ENCODE measurements around the gene TOP2B.
A peak's percentile ranks its signal among the peaks of the same experiment; 100 is the strongest.

Gene TOP2B

GRCh38 chr3:25618028-25618427, 46.7 kb downstream of the TOP2B start:
- no peak overlapping the region for H3K27ac Mint-ChIP-seq
- no peaks in the 10 kb centered on the region for H3K4me1 Mint-ChIP-seq (ENCODE audit: low read depth)
- H3K4me3 Mint-ChIP-seq: no peak overlapping the region
- no peaks in the 10 kb centered on the region for H3K27me3 Mint-ChIP-seq (ENCODE audit: low read depth)
- no peaks in the 10 kb centered on the region for H3K9me3 Mint-ChIP-seq
- peaks cover 44% of the 10 kb centered on the region for H3K36me3 Mint-ChIP-seq (ENCODE audit: low read depth)

DNA sequence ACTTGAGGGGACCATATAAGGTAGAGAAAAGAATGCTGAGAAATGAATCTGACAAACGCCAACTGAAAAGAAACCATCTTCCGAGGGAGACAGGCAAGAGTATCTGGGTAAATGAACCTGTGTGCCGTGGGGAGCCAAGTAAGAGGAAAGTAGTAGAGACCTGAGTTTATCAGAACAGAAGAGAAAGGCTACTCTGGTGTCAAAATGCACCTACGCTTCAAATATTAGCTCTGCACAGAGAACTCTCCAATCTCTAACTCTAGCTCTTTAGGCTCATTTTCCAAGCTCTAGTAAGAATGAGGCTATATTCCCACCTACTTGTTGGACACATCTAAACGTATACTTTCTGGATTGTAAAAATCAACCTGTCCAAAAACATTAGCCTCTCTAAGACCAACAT, 53.5 kb downstream of the TOP2B start:
- H3K27me3 Mint-ChIP-seq (ENCODE audit: low read depth): no peaks in the 10 kb centered on the region
- peaks cover 13% of the 10 kb centered on the region for H3K4me1 Mint-ChIP-seq (ENCODE audit: low read depth)
- no peak overlapping the region for H3K4me3 Mint-ChIP-seq
- H3K9me3 Mint-ChIP-seq: no peaks in the 10 kb centered on the region
- peaks cover 54% of the 10 kb centered on the region for H3K36me3 Mint-ChIP-seq (ENCODE audit: low read depth)
- H3K27ac Mint-ChIP-seq: no peak overlapping the region

DNA sequence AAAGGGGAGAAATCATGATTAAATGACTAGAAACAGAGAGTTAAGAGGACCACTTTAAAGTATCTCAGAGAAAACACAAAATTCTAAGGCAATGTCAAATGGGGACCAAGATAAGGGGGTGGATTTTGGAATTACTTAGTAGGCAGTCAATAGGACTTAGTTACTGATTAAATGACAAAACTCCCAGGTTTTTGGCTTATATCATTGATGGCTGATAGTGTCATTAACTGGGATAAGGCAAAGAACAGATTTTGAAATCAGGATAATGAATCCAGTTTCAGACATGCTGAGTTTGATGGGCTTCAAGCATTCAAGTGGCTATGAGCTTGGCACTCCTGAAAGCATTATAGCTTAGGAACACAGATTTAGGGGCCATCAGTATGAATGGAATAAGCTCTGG, 53.9 kb downstream of the TOP2B start:
- no peaks in the 10 kb centered on the region for H3K27me3 Mint-ChIP-seq (ENCODE audit: low read depth)
- no peaks in the 10 kb centered on the region for H3K9me3 Mint-ChIP-seq
- H3K27ac Mint-ChIP-seq: no peak overlapping the region
- H3K4me1 Mint-ChIP-seq (ENCODE audit: low read depth): peaks cover 13% of the 10 kb centered on the region
- H3K4me3 Mint-ChIP-seq: no peak overlapping the region
- H3K36me3 Mint-ChIP-seq (ENCODE audit: low read depth): peaks cover 56% of the 10 kb centered on the region

DNA sequence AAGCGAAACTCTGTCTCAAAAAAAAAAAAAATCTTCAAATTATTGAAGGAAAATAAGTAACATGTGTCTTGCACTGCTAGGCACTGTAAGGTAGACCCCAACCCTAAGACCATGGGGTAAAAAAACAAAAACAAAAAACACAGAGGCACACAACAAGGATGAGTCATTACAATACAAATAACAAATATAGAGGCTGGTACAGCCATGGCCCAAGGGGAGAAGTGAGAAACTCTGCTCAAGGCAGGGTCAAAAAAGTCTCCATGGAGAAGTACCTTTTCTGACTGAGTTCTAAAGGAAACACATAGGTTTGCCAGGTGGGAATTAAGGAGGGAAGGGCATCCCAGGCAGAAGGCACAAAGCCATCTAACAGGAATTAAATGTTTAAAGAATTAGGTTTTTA, 54.5 kb downstream of the TOP2B start:
- H3K27ac Mint-ChIP-seq: peak overlapping the region; percentile 75
- H3K36me3 Mint-ChIP-seq (ENCODE audit: low read depth): peaks cover 57% of the 10 kb centered on the region
- H3K4me3 Mint-ChIP-seq: no peak overlapping the region
- no peaks in the 10 kb centered on the region for H3K27me3 Mint-ChIP-seq (ENCODE audit: low read depth)
- no peaks in the 10 kb centered on the region for H3K9me3 Mint-ChIP-seq
- peaks cover 13% of the 10 kb centered on the region for H3K4me1 Mint-ChIP-seq (ENCODE audit: low read depth)

DNA sequence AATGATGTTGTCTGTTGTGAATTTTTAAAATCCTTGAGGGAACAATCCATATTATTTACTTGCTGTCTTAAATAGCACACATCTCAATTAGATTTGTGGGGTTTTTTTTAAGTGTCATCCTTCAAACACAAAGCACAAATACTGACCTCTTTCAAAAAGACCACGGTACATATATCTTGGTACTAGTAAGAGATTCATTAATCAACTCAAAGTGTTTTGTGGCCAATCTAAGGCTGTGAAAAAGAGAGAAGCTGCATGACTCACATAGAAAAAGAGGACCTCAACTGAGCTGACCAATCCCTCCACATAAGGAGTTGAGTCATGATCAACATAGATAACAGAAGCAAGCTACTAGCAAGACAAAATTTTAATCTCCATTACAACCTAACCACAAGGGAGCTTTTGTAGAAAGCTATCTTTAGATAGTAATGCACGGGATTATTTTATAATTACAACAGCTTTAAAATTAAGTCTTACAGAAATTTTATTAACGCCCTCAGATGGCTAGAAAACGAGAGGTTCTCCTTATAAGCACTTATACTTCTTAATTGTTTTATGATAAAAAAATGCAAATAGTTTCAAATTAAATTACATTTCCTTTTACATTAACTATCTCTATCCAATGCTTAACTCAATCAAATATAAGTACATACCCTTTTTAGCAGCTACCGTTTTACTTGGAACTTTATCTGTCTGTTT, 60.5 kb downstream of the TOP2B start:
- Mint-ChIP-seq H3K4me3 (no peak overlapping the region), H3K4me1 (ENCODE audit: low read depth) (peaks cover 5% of the 10 kb centered on the region), H3K27me3 (ENCODE audit: low read depth) (no peaks in the 10 kb centered on the region), H3K9me3 (no peaks in the 10 kb centered on the region), H3K36me3 (ENCODE audit: low read depth) (peaks cover 53% of the 10 kb centered on the region), H3K27ac (no peak overlapping the region)

GRCh38 chr3:25603703-25604102, 61.0 kb downstream of the TOP2B start:
- Mint-ChIP-seq H3K27ac (no peak overlapping the region), H3K9me3 (no peaks in the 10 kb centered on the region), H3K36me3 (ENCODE audit: low read depth) (peaks cover 54% of the 10 kb centered on the region), H3K4me1 (ENCODE audit: low read depth) (peaks cover 5% of the 10 kb centered on the region), H3K4me3 (no peak overlapping the region), H3K27me3 (ENCODE audit: low read depth) (no peaks in the 10 kb centered on the region)

DNA sequence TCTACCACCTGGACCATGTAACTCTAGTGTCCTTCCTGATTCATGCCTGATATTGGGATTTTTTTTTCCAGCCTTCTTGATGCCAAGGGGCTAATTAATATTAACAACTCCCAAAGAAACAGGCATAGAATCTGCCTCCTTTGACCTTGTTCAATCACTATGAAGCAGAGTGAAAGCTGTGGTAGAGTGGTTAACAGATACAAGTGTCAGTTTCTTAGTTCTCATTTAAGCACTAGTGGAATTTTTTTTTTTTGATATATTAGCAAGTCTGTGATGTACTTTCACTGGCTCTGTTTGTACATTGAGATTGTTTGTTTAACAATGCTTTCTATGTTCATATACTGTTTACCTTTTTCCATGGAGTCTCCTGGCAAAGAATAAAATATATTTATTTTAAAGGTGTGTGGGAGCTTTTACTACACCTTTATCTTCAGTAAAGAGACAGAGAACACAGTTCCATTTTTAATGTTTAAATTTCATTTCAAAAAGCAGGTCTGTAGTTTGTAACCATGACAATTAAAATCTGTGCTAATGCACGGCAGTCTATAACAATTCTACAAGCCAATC, 67.1 kb downstream of the TOP2B start:
- Mint-ChIP-seq H3K9me3 (no peaks in the 10 kb centered on the region), H3K4me3 (no peak overlapping the region), H3K27me3 (ENCODE audit: low read depth) (no peaks in the 10 kb centered on the region), H3K4me1 (ENCODE audit: low read depth) (peaks cover 2% of the 10 kb centered on the region), H3K27ac (no peak overlapping the region), H3K36me3 (ENCODE audit: low read depth) (peaks cover 32% of the 10 kb centered on the region)

- no peaks in the 10 kb centered on the region for H3K9me3 Mint-ChIP-seq
- no peaks in the 10 kb centered on the region for H3K4me1 Mint-ChIP-seq (ENCODE audit: low read depth)
- H3K4me3 Mint-ChIP-seq: no peak overlapping the region
- peaks cover 14% of the 10 kb centered on the region for H3K36me3 Mint-ChIP-seq (ENCODE audit: low read depth)
- H3K27ac Mint-ChIP-seq: no peak overlapping the region
- no peaks in the 10 kb centered on the region for H3K27me3 Mint-ChIP-seq (ENCODE audit: low read depth)
Measured at GRCh38 chr3:25594007-25594502, 70.7 kb downstream of the TOP2B start.

GRCh38 chr3:25593001-25593400, 71.7 kb downstream of the TOP2B start:
- H3K4me3 Mint-ChIP-seq: no peak overlapping the region
- H3K36me3 Mint-ChIP-seq (ENCODE audit: low read depth): peaks cover 10% of the 10 kb centered on the region
- H3K9me3 Mint-ChIP-seq: no peaks in the 10 kb centered on the region
- peaks cover 2% of the 10 kb centered on the region for H3K4me1 Mint-ChIP-seq (ENCODE audit: low read depth)
- no peaks in the 10 kb centered on the region for H3K27me3 Mint-ChIP-seq (ENCODE audit: low read depth)
- H3K27ac Mint-ChIP-seq: no peak overlapping the region

DNA sequence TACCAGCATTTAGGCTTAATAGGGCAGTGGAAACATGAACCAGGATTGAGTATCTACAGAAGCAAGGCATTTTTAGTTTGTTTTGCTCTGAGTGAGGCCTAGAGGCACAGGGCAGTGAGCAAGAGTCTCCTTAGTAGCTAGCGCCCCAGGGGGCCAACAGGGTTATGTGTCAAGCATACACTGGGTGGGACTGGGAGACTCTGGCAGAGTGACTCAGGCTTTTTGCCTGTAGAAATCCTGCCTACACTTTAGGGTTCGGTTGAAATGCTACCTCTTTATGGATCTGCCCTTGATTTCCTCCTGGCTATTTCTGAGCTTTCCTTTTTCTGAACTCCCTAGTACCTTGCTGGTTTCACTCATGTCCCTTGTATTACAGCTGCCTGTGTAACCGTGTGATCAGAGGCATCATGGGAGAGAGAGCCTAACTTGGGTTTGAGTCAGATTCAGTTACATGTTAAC, 72.2 kb downstream of the TOP2B start:
- no peak overlapping the region for H3K4me3 Mint-ChIP-seq
- peaks cover 2% of the 10 kb centered on the region for H3K4me1 Mint-ChIP-seq (ENCODE audit: low read depth)
- H3K27ac Mint-ChIP-seq: no peak overlapping the region
- H3K36me3 Mint-ChIP-seq (ENCODE audit: low read depth): peaks cover 7% of the 10 kb centered on the region
- no peaks in the 10 kb centered on the region for H3K9me3 Mint-ChIP-seq
- no peaks in the 10 kb centered on the region for H3K27me3 Mint-ChIP-seq (ENCODE audit: low read depth)

- Mint-ChIP-seq H3K27ac (no peak overlapping the region), H3K4me3 (no peak overlapping the region)
Measured at GRCh38 chr3:25589783-25590258, 74.9 kb downstream of the TOP2B start.

GRCh38 chr3:25589104-25589782, 75.5 kb downstream of the TOP2B start:
- Mint-ChIP-seq H3K27me3 (ENCODE audit: low read depth) (no peaks in the 10 kb centered on the region), H3K27ac (no peak overlapping the region), H3K4me1 (ENCODE audit: low read depth) (peaks cover 2% of the 10 kb centered on the region), H3K36me3 (ENCODE audit: low read depth) (no peaks in the 10 kb centered on the region), H3K9me3 (no peaks in the 10 kb centered on the region), H3K4me3 (no peak overlapping the region)

More at GRCh38 chr3:25589783-25590258, 74.9 kb downstream of the TOP2B start:
- Mint-ChIP-seq H3K36me3 (ENCODE audit: low read depth) (no peaks in the 10 kb centered on the region), H3K4me1 (ENCODE audit: low read depth) (peaks cover 2% of the 10 kb centered on the region), H3K9me3 (no peaks in the 10 kb centered on the region), H3K27me3 (ENCODE audit: low read depth) (no peaks in the 10 kb centered on the region)

DNA sequence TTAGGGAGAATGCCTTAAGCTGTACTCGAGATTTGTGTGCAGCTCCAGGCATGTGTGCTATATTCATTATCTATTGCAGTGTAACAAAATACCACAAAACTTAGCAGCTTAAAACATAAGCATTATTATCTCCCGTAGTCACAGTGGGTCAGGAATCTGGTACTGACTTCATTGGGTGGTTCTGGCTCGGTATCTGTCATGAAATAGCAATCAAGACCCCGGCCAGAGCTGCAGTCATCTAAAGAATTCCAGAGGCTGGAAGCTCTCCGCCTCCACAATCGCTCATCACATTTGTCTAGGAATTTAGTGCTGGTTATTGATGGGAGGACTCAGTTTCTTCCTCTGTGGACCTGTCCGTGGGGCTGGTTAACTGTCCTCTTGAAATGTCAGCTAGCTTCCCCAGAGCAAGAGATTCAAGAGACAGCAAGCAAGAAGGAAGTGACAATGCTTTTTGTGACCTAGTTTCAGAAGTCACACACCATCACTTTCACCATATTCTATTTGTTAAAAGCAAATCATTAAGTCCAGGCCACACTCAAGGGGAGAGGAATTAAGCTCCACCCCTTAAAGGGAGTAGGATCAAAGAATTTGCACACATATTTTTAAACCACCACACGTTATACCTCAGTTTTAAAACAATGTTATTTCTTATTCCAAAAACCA, 76.1 kb downstream of the TOP2B start:
- Mint-ChIP-seq H3K27ac (no peak overlapping the region), H3K36me3 (ENCODE audit: low read depth) (no peaks in the 10 kb centered on the region), H3K4me1 (ENCODE audit: low read depth) (peaks cover 2% of the 10 kb centered on the region), H3K4me3 (no peak overlapping the region), H3K27me3 (ENCODE audit: low read depth) (no peaks in the 10 kb centered on the region), H3K9me3 (no peaks in the 10 kb centered on the region)

DNA sequence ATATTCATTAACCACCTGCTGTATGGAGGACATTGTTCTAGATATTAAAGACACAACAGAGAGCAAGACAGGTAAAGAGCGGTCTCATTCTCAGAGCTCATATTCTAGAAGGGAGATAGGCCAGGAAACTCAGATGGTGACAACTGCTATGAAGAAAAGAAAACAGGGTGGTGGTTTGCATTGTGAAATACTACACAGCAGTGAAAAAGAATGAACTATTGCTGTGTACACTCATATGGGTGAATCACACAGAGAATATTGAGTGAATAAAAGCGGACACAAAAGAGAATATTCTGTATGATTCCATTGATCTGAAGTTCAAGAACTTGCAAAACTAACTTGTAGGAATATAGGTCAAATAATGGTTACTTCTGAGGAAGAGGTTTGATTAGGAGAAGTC, 76.7 kb downstream of the TOP2B start:
- Mint-ChIP-seq H3K36me3 (ENCODE audit: low read depth) (no peaks in the 10 kb centered on the region), H3K4me3 (no peak overlapping the region), H3K27me3 (ENCODE audit: low read depth) (no peaks in the 10 kb centered on the region), H3K4me1 (ENCODE audit: low read depth) (peaks cover 2% of the 10 kb centered on the region), H3K9me3 (no peaks in the 10 kb centered on the region), H3K27ac (no peak overlapping the region)
